ENCODE data around the gene C1QA. TPM values are rescaled to one million over a fixed set of nuclear protein-coding genes. Genes with fewer than 3 reads are reported as not detected.

Gene C1QA
- total RNA-seq, 5 donors from 2014 or later (not counting 1 experiment from before 2014, with no cell fraction given) = 0.33 to 1.3 (median 0.93) TPM; not detected in 1

DNA sequence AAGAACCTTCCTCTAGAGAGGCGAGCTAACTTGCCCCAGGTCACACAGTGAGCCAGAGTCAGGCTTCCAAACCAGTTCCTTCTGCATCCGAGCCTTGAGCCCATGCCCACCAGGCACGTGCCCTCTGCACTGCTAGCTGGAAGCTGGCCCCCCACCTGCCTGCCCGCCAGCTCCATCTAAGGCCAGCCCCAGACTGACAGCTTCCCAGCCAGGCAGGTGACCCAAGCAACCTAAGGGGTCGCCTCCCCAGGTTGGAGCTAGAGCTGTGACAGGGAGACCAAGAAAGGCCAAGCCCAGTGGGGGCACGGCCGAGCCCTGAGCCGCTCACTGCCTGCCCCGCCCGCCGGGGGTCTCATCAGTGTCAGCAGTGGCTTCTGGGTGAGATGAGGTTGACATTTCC lies 19.9 kb upstream of the C1QA start:
- WGBS (ENCODE audit: insufficient coverage) = 51% methylated on average over 7 of the region's 11 CpGs

GRCh38 chr1:22618056-22618455 lies 18.4 kb upstream of the C1QA start:
- Mint-ChIP-seq H3K4me3 (no peak overlapping the region), H3K27me3 (peaks cover 38 to 57% of the 10 kb centered on the region in 2 donors)
- CTCF ChIA-PET = no interaction called here

More for the DNA sequence above, 19.9 kb upstream of the C1QA start:
- no peak for ATAC-seq (replicated peaks in 1 of 4)
- H3K4me3 ChIP-seq (ENCODE audit: control insufficient read depth in 1 of 2, extremely low read depth in 1 of 2, low read length in 1 of 2) = no peak overlapping the region
- Mint-ChIP-seq H3K27ac (no peak overlapping the region), H3K4me3 (no peak overlapping the region), H3K27me3 (peaks cover 34 to 47% of the 10 kb centered on the region in 2 donors), H3K36me3 (no peaks in the 10 kb centered on the region), H3K9me3 (no peaks in the 10 kb centered on the region), H3K4me1 (no peaks in the 10 kb centered on the region)
- H3K36me3 ChIP-seq (ENCODE audit: control insufficient read depth in 2 of 2, extremely low read depth in 1 of 2, insufficient read depth in 1 of 2, low read length in 1 of 2) = no peaks in the 10 kb centered on the region
- CTCF ChIA-PET = no interaction called here
- H3K9me3 ChIP-seq = no peaks in the 10 kb centered on the region
- no peak overlapping the region for H3K27ac ChIP-seq (ENCODE audit: low read length)
- POLR2A ChIA-PET = no interaction called here
- DNase-seq = no peak
- peaks cover 0 to 75% of the 10 kb centered on the region in 2 experiments for H3K27me3 ChIP-seq (replicated peaks in 1 of 2; ENCODE audit: control insufficient read depth in 2 of 2, extremely low read depth in 1 of 2, insufficient read depth in 2 of 2, low read length in 1 of 2)
- no peaks in the 10 kb centered on the region for H3K4me1 ChIP-seq (ENCODE audit: control insufficient read depth in 1 of 2, extremely low read depth in 1 of 2, insufficient read depth in 2 of 2, low read length in 2 of 2)

DNA sequence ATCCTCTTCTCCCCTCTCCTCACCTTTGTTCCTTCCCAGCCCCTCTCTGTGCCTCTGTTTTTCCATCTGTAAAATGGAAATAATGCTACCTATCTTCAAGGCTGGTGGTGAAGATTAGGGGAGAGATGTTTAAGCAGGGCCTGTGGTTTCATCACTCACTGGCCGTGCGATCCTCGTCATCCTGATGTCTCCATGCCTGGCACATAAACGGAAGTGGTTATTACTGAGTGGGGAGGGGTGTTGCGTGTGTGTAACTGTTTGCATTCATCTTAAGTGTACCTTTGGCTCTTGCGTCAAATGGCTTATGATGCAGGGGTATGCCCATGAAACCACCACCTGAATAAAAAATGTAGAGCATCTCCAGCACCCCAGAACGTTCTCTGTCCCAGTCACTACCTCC lies 17.2 kb upstream of the C1QA start:
- H3K27ac ChIP-seq (ENCODE audit: low read length) = no peak overlapping the region
- H3K4me3 ChIP-seq (ENCODE audit: control insufficient read depth in 1 of 2, extremely low read depth in 1 of 2, low read length in 1 of 2) = no peak overlapping the region
- H3K4me1 ChIP-seq (ENCODE audit: control insufficient read depth in 1 of 2, extremely low read depth in 1 of 2, insufficient read depth in 2 of 2, low read length in 2 of 2) = no peaks in the 10 kb centered on the region
- Mint-ChIP-seq H3K4me3 (no peak overlapping the region), H3K27me3 (peaks cover 40 to 58% of the 10 kb centered on the region in 2 donors), H3K27ac (no peak overlapping the region), H3K36me3 (no peaks in the 10 kb centered on the region), H3K4me1 (no peaks in the 10 kb centered on the region), H3K9me3 (no peaks in the 10 kb centered on the region)
- ATAC-seq (replicated peaks in 1 of 4) (no peak), DNase-seq (no peak)
- 71% methylated on average over 4 of the region's 7 CpGs for WGBS (ENCODE audit: insufficient coverage)
- H3K36me3 ChIP-seq (ENCODE audit: control insufficient read depth in 2 of 2, extremely low read depth in 1 of 2, insufficient read depth in 1 of 2, low read length in 1 of 2) = no peaks in the 10 kb centered on the region
- H3K9me3 ChIP-seq = no peaks in the 10 kb centered on the region
- ChIA-PET POLR2A (no interaction called here), CTCF (no interaction called here)
- H3K27me3 ChIP-seq (replicated peaks in 1 of 2; ENCODE audit: control insufficient read depth in 2 of 2, extremely low read depth in 1 of 2, insufficient read depth in 2 of 2, low read length in 1 of 2) = peaks cover 0 to 64% of the 10 kb centered on the region in 2 experiments

More at GRCh38 chr1:22618056-22618455, 18.4 kb upstream of the C1QA start:
- DNase-seq (no peak), ATAC-seq (replicated peaks in 1 of 4) (no peak)
- Mint-ChIP-seq H3K27ac (no peak overlapping the region), H3K9me3 (no peaks in the 10 kb centered on the region), H3K36me3 (no peaks in the 10 kb centered on the region), H3K4me1 (no peaks in the 10 kb centered on the region)
- H3K27me3 ChIP-seq (replicated peaks in 1 of 2; ENCODE audit: control insufficient read depth in 2 of 2, extremely low read depth in 1 of 2, insufficient read depth in 2 of 2, low read length in 1 of 2) = peaks cover 0 to 73% of the 10 kb centered on the region in 2 experiments
- no peaks in the 10 kb centered on the region for H3K4me1 ChIP-seq (ENCODE audit: control insufficient read depth in 1 of 2, extremely low read depth in 1 of 2, insufficient read depth in 2 of 2, low read length in 2 of 2)
- H3K4me3 ChIP-seq (ENCODE audit: control insufficient read depth in 1 of 2, extremely low read depth in 1 of 2, low read length in 1 of 2) = no peak overlapping the region
- POLR2A ChIA-PET = no interaction called here
- no peak overlapping the region for H3K27ac ChIP-seq (ENCODE audit: low read length)
- 61% methylated on average over 12 of the region's 16 CpGs for WGBS (ENCODE audit: insufficient coverage)
- no peaks in the 10 kb centered on the region for H3K9me3 ChIP-seq
- H3K36me3 ChIP-seq (ENCODE audit: control insufficient read depth in 2 of 2, extremely low read depth in 1 of 2, insufficient read depth in 1 of 2, low read length in 1 of 2) = no peaks in the 10 kb centered on the region

- Histone ChIP-seq H3K27me3 (replicated peaks in 1 of 2; ENCODE audit: control insufficient read depth in 2 of 2, extremely low read depth in 1 of 2, insufficient read depth in 2 of 2, low read length in 1 of 2) (peaks cover 0 to 62% of the 10 kb centered on the region in 2 experiments), H3K36me3 (ENCODE audit: control insufficient read depth in 2 of 2, extremely low read depth in 1 of 2, insufficient read depth in 1 of 2, low read length in 1 of 2) (no peaks in the 10 kb centered on the region), H3K4me3 (ENCODE audit: control insufficient read depth in 1 of 2, extremely low read depth in 1 of 2, low read length in 1 of 2) (no peak overlapping the region), H3K27ac (ENCODE audit: low read length) (no peak overlapping the region), H3K4me1 (ENCODE audit: control insufficient read depth in 1 of 2, extremely low read depth in 1 of 2, insufficient read depth in 2 of 2, low read length in 2 of 2) (no peaks in the 10 kb centered on the region), H3K9me3 (no peaks in the 10 kb centered on the region)
- H3K4me1 Mint-ChIP-seq = no peaks in the 10 kb centered on the region
- WGBS (ENCODE audit: insufficient coverage) = 22% methylated on average over 5 of the region's 12 CpGs
- H3K36me3 Mint-ChIP-seq = no peaks in the 10 kb centered on the region
- ATAC-seq (replicated peaks in 1 of 4) = no peak
- no peak overlapping the region for H3K27ac Mint-ChIP-seq
- no peaks in the 10 kb centered on the region for H3K9me3 Mint-ChIP-seq
- no peak for DNase-seq
- CTCF ChIA-PET = no interaction called here
- POLR2A ChIA-PET = no interaction called here
- H3K4me3 Mint-ChIP-seq = no peak overlapping the region
- H3K27me3 Mint-ChIP-seq = peaks cover 37 to 59% of the 10 kb centered on the region in 2 donors
Observed at GRCh38 chr1:22619798-22620197, 16.6 kb upstream of the C1QA start.

- no peak for DNase-seq
- no peaks in the 10 kb centered on the region for H3K36me3 ChIP-seq (ENCODE audit: control insufficient read depth in 2 of 2, extremely low read depth in 1 of 2, insufficient read depth in 1 of 2, low read length in 1 of 2)
- no peak overlapping the region for H3K4me3 Mint-ChIP-seq
- ChIA-PET POLR2A (no interaction called here), CTCF (no interaction called here)
- H3K4me1 ChIP-seq (ENCODE audit: control insufficient read depth in 1 of 2, extremely low read depth in 1 of 2, insufficient read depth in 2 of 2, low read length in 2 of 2) = no peaks in the 10 kb centered on the region
- H3K36me3 Mint-ChIP-seq = no peaks in the 10 kb centered on the region
- H3K9me3 ChIP-seq = no peaks in the 10 kb centered on the region
- H3K4me1 Mint-ChIP-seq = no peaks in the 10 kb centered on the region
- WGBS (ENCODE audit: insufficient coverage) = no CpG with 5 or more reads among the region's 4 CpGs
- H3K27ac Mint-ChIP-seq = no peak overlapping the region
- peaks cover 2 to 68% of the 10 kb centered on the region in 2 experiments for H3K27me3 ChIP-seq (replicated peaks in 1 of 2; ENCODE audit: control insufficient read depth in 2 of 2, extremely low read depth in 1 of 2, insufficient read depth in 2 of 2, low read length in 1 of 2)
- H3K4me3 ChIP-seq (ENCODE audit: control insufficient read depth in 1 of 2, extremely low read depth in 1 of 2, low read length in 1 of 2) = no peak overlapping the region
- no peak overlapping the region for H3K27ac ChIP-seq (ENCODE audit: low read length)
- no peaks in the 10 kb centered on the region for H3K9me3 Mint-ChIP-seq
- ATAC-seq (replicated peaks in 1 of 4) = no peak
- H3K27me3 Mint-ChIP-seq = peaks cover 34 to 64% of the 10 kb centered on the region in 2 donors
Observed at GRCh38 chr1:22621761-22622160, 14.7 kb upstream of the C1QA start.

DNA sequence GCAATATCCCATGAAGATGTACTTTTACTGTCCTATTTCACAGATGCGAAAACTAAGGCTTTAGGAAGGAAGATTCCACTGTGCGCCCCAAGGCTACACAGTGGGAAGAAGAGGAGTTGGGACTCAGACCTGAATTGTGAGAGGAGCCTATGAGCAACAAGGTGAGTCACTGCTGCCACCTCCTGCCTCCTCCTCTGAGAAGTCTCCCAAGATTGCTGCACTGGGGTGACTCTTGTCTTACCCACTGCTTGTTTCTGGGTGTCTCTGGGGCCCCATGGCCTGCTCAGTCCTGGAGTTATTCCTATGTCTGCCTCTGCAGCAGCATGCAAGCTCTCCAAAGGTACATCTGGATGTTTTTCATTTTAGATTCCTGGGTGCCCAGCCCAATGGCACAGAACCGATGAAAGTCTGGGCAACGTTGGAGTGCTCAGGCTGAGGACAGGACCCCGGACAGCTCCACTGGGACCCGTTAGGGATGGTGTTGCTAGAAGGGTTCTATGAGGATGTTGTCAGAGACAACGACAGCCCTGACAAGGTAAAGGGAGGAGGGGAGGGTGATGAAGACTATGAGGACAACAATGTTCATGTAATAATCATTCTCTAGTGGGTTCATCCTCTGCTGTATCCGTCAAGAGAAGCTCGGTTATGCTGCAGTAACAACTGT lies 11.0 kb upstream of the C1QA start:
- Mint-ChIP-seq H3K4me1 (no peaks in the 10 kb centered on the region), H3K36me3 (no peaks in the 10 kb centered on the region), H3K27me3 (peaks cover 38 to 72% of the 10 kb centered on the region in 2 donors), H3K9me3 (no peaks in the 10 kb centered on the region), H3K4me3 (no peak overlapping the region), H3K27ac (no peak overlapping the region)
- 33% methylated on average over 7 of the region's 9 CpGs for WGBS (ENCODE audit: insufficient coverage)
- H3K36me3 ChIP-seq (ENCODE audit: control insufficient read depth in 2 of 2, extremely low read depth in 1 of 2, insufficient read depth in 1 of 2, low read length in 1 of 2) = no peaks in the 10 kb centered on the region
- DNase-seq (no peak), ATAC-seq (replicated peaks in 1 of 4) (no peak)
- H3K27me3 ChIP-seq (replicated peaks in 1 of 2; ENCODE audit: control insufficient read depth in 2 of 2, extremely low read depth in 1 of 2, insufficient read depth in 2 of 2, low read length in 1 of 2) = peaks cover 4 to 54% of the 10 kb centered on the region in 2 experiments
- ChIA-PET CTCF (no interaction called here), POLR2A (no interaction called here)
- H3K4me3 ChIP-seq (ENCODE audit: control insufficient read depth in 1 of 2, extremely low read depth in 1 of 2, low read length in 1 of 2) = no peak overlapping the region
- H3K4me1 ChIP-seq (ENCODE audit: control insufficient read depth in 1 of 2, extremely low read depth in 1 of 2, insufficient read depth in 2 of 2, low read length in 2 of 2) = no peaks in the 10 kb centered on the region
- H3K9me3 ChIP-seq = no peaks in the 10 kb centered on the region
- no peak overlapping the region for H3K27ac ChIP-seq (ENCODE audit: low read length)
